ENCODE measurements around the gene SLC6A15.

DNA sequence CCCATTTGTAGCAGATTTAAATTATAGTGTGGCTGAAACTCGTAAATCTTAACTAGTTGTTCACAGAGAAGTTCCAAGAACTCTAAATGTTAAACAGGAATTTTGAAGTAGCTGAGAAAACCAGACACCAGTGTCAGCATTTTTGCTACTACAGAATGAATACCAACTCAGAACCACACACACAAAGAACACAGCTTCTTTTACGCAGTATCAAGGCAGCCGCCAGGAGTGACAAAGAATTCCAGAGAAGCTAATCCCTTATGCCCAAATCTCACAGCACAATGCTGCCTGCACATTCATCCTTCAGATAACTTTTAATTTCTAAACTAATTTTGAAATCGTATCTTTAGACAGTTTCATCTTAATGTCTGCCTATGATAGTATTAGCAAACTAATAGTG, 37.4 kb downstream of the SLC6A15 start:
- no peak for TF ChIP-seq POLR2A (IDR thresholded peaks at IDR 0.05; ENCODE audit: low read depth, low read length)
- TF ChIP-seq POLR2AphosphoS5 (IDR thresholded peaks at IDR 0.05; ENCODE audit: low read depth, low read length): no peak
